ENCODE data around the gene ZNF778.

DNA sequence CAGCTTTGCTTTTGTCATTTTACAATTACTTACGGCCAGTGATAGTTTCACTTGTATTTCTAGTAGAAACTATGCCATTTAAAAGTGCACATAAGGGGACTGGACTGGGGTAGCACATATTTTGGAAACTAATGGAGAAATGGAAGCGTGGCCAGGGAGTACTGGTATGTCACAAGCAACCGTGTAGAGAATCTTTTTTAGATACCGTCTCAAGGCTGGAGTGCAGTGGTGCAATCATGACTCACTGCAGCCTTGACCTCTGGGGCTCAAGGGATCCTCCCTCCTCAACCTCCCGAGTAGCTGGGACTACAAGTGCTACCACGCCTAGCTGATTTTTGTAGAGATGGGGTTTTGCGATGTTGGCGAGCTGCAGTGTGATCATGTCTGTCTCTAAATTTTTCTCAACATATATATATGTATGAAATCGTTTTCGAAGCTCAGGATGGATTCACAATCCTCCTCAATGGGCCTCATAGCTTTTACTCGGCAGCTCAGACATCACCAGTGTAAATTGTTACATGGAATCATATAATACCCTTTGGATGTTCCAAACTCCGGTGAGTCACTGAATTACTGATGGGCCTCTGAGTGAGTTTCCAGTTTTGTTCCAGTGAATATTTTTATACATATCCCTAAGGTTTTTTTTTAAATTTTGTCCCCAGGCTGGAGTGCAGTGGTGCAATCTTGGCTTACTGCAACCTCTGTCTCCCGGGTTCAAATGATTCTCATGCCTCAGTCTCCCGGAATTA, 51.7 kb downstream of the ZNF778 start:
- TF ChIP-seq, protein P1, sequence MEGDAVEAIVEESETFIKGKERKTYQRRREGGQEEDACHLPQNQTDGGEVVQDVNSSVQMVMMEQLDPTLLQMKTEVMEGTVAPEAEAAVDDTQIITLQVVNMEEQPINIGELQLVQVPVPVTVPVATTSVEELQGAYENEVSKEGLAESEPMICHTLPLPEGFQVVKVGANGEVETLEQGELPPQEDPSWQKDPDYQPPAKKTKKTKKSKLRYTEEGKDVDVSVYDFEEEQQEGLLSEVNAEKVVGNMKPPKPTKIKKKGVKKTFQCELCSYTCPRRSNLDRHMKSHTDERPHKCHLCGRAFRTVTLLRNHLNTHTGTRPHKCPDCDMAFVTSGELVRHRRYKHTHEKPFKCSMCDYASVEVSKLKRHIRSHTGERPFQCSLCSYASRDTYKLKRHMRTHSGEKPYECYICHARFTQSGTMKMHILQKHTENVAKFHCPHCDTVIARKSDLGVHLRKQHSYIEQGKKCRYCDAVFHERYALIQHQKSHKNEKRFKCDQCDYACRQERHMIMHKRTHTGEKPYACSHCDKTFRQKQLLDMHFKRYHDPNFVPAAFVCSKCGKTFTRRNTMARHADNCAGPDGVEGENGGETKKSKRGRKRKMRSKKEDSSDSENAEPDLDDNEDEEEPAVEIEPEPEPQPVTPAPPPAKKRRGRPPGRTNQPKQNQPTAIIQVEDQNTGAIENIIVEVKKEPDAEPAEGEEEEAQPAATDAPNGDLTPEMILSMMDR (IDR thresholded peaks at IDR 0.05): no peak
- no peak for TF ChIP-seq POLR2A (IDR thresholded peaks at IDR 0.05)

All from body of pancreas (tissue), 4 donors.